HL-60 (cell line): ENCODE data around the gene UBE2E2.

Experiments used
- DNase-seq, 2 experiments: peaks; one replicate each; pipeline ENCODE4 v3.0.0-alpha.2; 2010 to 2020; ENCODE audit warnings: low read depth in 1 of 2, low spot score in 1 of 2
- H3K27ac ChIP-seq: fragments of 250-450 bp; sonication (Bioruptor Pico); replicated peaks from 2 replicates; pipeline ENCODE4 v1.5.1; 2020; ENCODE audit warnings: mild to moderate bottlenecking, moderate library complexity
- H3K27me3 ChIP-seq: fragments of 250-450 bp; sonication (Bioruptor Pico); 2 replicates; pipeline ENCODE4 v1.5.1; 2021; ENCODE audit warnings: mild to moderate bottlenecking, moderate library complexity; ENCODE audit not compliant: insufficient read depth, poor library complexity, severe bottlenecking
- H3K4me3 ChIP-seq: replicated peaks from 2 replicates; pipeline ENCODE4 v1.5.1; 2011; ENCODE audit warnings: mild to moderate bottlenecking, control low read depth, low read length; ENCODE audit not compliant: insufficient read depth
- CTCF ChIP-seq: IDR thresholded peaks from one replicate; pipeline ENCODE4 v1.5.1; 2011; ENCODE audit warnings: low read length, control low read depth, inconsistent platforms; ENCODE audit not compliant: insufficient read depth
- GABPA ChIP-seq: IDR thresholded peaks from 2 replicates; pipeline ENCODE4 v1.6.1; 2012; ENCODE audit warnings: low read depth
- POLR2AphosphoS5 ChIP-seq: IDR thresholded peaks from 2 replicates; pipeline ENCODE4 v1.6.1; 2012; ENCODE audit warnings: low read depth
- REST ChIP-seq: IDR thresholded peaks from 2 replicates; pipeline ENCODE4 v1.6.1; 2012; ENCODE audit warnings: low read depth; ENCODE audit not compliant: insufficient replicate concordance
- SPI1 ChIP-seq: IDR thresholded peaks from 2 replicates; pipeline ENCODE4 v1.6.1; 2012; ENCODE audit warnings: low read depth, mild to moderate bottlenecking, borderline replicate concordance

UBE2E2 gene

GRCh38 chr3:23276913-23277658 lies 74.0 kb downstream of the UBE2E2 start:
- no peak for DNase-seq
- no peaks in the 10 kb centered on the region for H3K27me3 ChIP-seq
- H3K27ac ChIP-seq, result no peak overlapping the region
- H3K4me3 ChIP-seq, result no peak overlapping the region
- TF ChIP-seq CTCF (no peak), GABPA (no peak), REST (no peak), POLR2AphosphoS5 (no peak), SPI1 (no peak)

GRCh38 chr3:23277688-23278087 lies 74.6 kb downstream of the UBE2E2 start:
- Histone ChIP-seq H3K27me3 (no peaks in the 10 kb centered on the region), H3K4me3 (no peak overlapping the region), H3K27ac (no peak overlapping the region)
- DNase-seq, result no peak
- TF ChIP-seq SPI1 (no peak), GABPA (no peak), POLR2AphosphoS5 (no peak), REST (no peak), CTCF (no peak)

- Histone ChIP-seq H3K27me3 (no peaks in the 10 kb centered on the region), H3K27ac (no peak overlapping the region), H3K4me3 (no peak overlapping the region)
- DNase-seq, result no peak
- no peak for TF ChIP-seq POLR2AphosphoS5
- TF ChIP-seq SPI1, result no peak
- TF ChIP-seq CTCF, result no peak
Observed at GRCh38 chr3:23283625-23284024, 80.5 kb downstream of the UBE2E2 start.

GRCh38 chr3:23288286-23288685 lies 85.2 kb downstream of the UBE2E2 start:
- Histone ChIP-seq H3K27me3 (no peaks in the 10 kb centered on the region), H3K4me3 (no peak overlapping the region), H3K27ac (no peak overlapping the region)
- no peak for TF ChIP-seq CTCF
- TF ChIP-seq SPI1, result no peak
- peak; percentile 89 for TF ChIP-seq REST
- DNase-seq, result no peak
